Stimulated activated CD4-positive, alpha-beta T cell treated with anti-CD3 and anti-CD28 coated beads, Interleukin-15, amount 100 ng/mL, for 24 hours (primary cell): ENCODE data around the gene ESPL1.
A peak's percentile ranks its signal among the peaks of the same experiment; 100 is the strongest.

ENCODE experiments used
- DNase-seq: peaks from one replicate; pipeline ENCODE4 v3.0.0-alpha.2; 2020

Gene ESPL1

GRCh38 chr12:53267999-53268629, at the start of gene ESPL1:
TSS of gene ESPL1 (plus strand) at chr12:53268299. CDS start at chr12:53268767, 468 bp downstream.
- DNase-seq = peak; percentile 93

- DNase-seq = no peak
Measured at GRCh38 chr12:53218551-53219291, 49.4 kb upstream of the ESPL1 start.

GRCh38 chr12:53219292-53219955, 48.7 kb upstream of the ESPL1 start:
- DNase-seq = peak; percentile 87

GRCh38 chr12:53219956-53220693, 48.0 kb upstream of the ESPL1 start:
- DNase-seq = peak; percentile 87

GRCh38 chr12:53220694-53221202, 47.4 kb upstream of the ESPL1 start:
- peak; percentile 88 for DNase-seq

- peak; percentile 63 for DNase-seq
Measured at GRCh38 chr12:53221203-53222080, 46.7 kb upstream of the ESPL1 start.

- DNase-seq = no peak
Measured at GRCh38 chr12:53222170-53222721, 45.9 kb upstream of the ESPL1 start.

- no peak for DNase-seq
Measured at GRCh38 chr12:53222806-53223261, 45.3 kb upstream of the ESPL1 start.

GRCh38 chr12:53223389-53224060, 44.6 kb upstream of the ESPL1 start:
- DNase-seq = no peak

GRCh38 chr12:53224061-53224896, 43.8 kb upstream of the ESPL1 start:
- DNase-seq = no peak

GRCh38 chr12:53224897-53225634, 43.0 kb upstream of the ESPL1 start:
- DNase-seq = no peak

GRCh38 chr12:53225635-53226424, 42.3 kb upstream of the ESPL1 start:
- DNase-seq = no peak

GRCh38 chr12:53226815-53227214, 41.3 kb upstream of the ESPL1 start:
- DNase-seq = no peak

- DNase-seq = no peak
Measured at GRCh38 chr12:53227341-53227740, 40.8 kb upstream of the ESPL1 start.

- no peak for DNase-seq
Measured at GRCh38 chr12:53227836-53228235, 40.3 kb upstream of the ESPL1 start.

- DNase-seq = no peak
Measured at GRCh38 chr12:53229454-53229853, 38.6 kb upstream of the ESPL1 start.

GRCh38 chr12:53230108-53230845, 37.8 kb upstream of the ESPL1 start:
- DNase-seq = no peak

GRCh38 chr12:53231671-53231920, 36.5 kb upstream of the ESPL1 start:
- no peak for DNase-seq
